Smooth muscle cell (in vitro differentiated cells): Measurements from ENCODE around the gene TMEM220. TPM values are rescaled to one million over a fixed set of nuclear protein-coding genes. Genes with fewer than 3 reads are reported as not detected.
A peak's percentile ranks its signal among the peaks of the same experiment; 100 is the strongest.

ENCODE experiments used
- DNase-seq: peaks from one replicate; lab custom pipeline; 2025; ENCODE audit not compliant: unreplicated experiment; lab: John Stamatoyannopoulos, UW
- H2AFZ ChIP-seq: fragments of 200-600 bp; sonication (generic); 2 replicates; pipeline ENCODE4 v1.6.0; 2016; ENCODE audit warnings: antibody characterized with exemption, low read depth, mild to moderate bottlenecking
- H3F3A ChIP-seq: fragments of 200-600 bp; sonication (generic); 2 replicates; pipeline ENCODE4 v1.6.0; 2017; ENCODE audit warnings: antibody characterized with exemption, low read depth
- H3K27ac ChIP-seq: fragments of 200-600 bp; sonication (generic); 2 replicates; pipeline ENCODE4 v1.5.1; 2016; ENCODE audit warnings: low read depth, mild to moderate bottlenecking
- H3K27me3 ChIP-seq: fragments of 200-600 bp; sonication (generic); 2 replicates; pipeline ENCODE4 v1.6.1; 2016; ENCODE audit warnings: low read depth, mild to moderate bottlenecking
- H3K36me3 ChIP-seq: fragments of 200-600 bp; sonication (generic); 2 replicates; pipeline ENCODE4 v1.5.1; 2016; ENCODE audit warnings: low read depth
- H3K4me1 ChIP-seq: fragments of 200-600 bp; sonication (generic); 2 replicates; pipeline ENCODE4 v1.5.1; 2016; ENCODE audit warnings: low read depth
- H3K4me2 ChIP-seq: fragments of 200-600 bp; sonication (generic); 2 replicates; pipeline ENCODE4 v1.6.0; 2016; ENCODE audit warnings: mild to moderate bottlenecking
- H3K4me3 ChIP-seq: fragments of 200-600 bp; sonication (generic); 2 replicates; pipeline ENCODE4 v1.5.1; 2016; ENCODE audit warnings: mild to moderate bottlenecking
- H3K79me2 ChIP-seq: fragments of 200-600 bp; sonication (generic); 2 replicates; pipeline ENCODE4 v1.6.0; 2016; ENCODE audit warnings: low read depth, mild to moderate bottlenecking
- H3K9ac ChIP-seq: fragments of 200-600 bp; sonication (generic); 2 replicates; pipeline ENCODE4 v1.6.0; 2016; ENCODE audit warnings: low read depth
- H3K9me3 ChIP-seq: fragments of 200-600 bp; sonication (generic); replicated peaks from 2 replicates; pipeline ENCODE4 v1.5.1; 2016; ENCODE audit warnings: low read depth
- H4K20me1 ChIP-seq: fragments of 200-600 bp; sonication (generic); 2 replicates; pipeline ENCODE4 v1.6.0; 2016; ENCODE audit warnings: low read depth
- CTCF ChIP-seq: fragments of 200-600 bp; sonication (generic); IDR thresholded peaks from 2 replicates; pipeline ENCODE4 v1.5.1; 2017; ENCODE audit warnings: borderline replicate concordance, mild to moderate bottlenecking, antibody characterized with exemption; ENCODE audit not compliant: insufficient read depth, poor library complexity, severe bottlenecking
- WGBS: methylation state at CpG from one replicate; pipeline ENCODE4 v1.1.7; 2016; ENCODE audit warnings: low lambda C conversion rate; 5-methylcytosine and 5-hydroxymethylcytosine counted together
- polyA plus RNA-seq: library from polyadenylated mRNA; unstranded; fragments of >200 nt; fragmentation: Nextera tagmentation; extraction: Ambion mirVana; gene quantifications from 2 replicates; pipeline ENCODE4 v1.2.1, GENCODE V29; 2016
- total RNA-seq: library from RNA; depleted of rRNA; stranded (reverse); fragments of >200 nt; gene quantifications from 2 replicates; pipeline ENCODE4 v1.2.3, GENCODE V29; 2014

TMEM220 gene
- total and polyA plus RNA-seq, 2 experiments from 2014 or later = 3.5 to 5.5 TPM

GRCh38 chr17:10756619-10757018 lies 26.8 kb upstream of the TMEM220 start:
- Histone ChIP-seq H3K9me3 (no peaks in the 10 kb centered on the region), H2AFZ (no peak overlapping the region), H3K79me2 (no peaks in the 10 kb centered on the region), H3K4me3 (no peak overlapping the region), H3K27ac (no peak overlapping the region), H3F3A (no peaks in the 10 kb centered on the region), H3K36me3 (no peaks in the 10 kb centered on the region), H3K4me2 (no peak overlapping the region), H3K27me3 (no peaks in the 10 kb centered on the region), H3K9ac (no peak overlapping the region), H3K4me1 (peaks cover 9% of the 10 kb centered on the region), H4K20me1 (no peaks in the 10 kb centered on the region)
- no peak for TF ChIP-seq CTCF
- 83% methylated on average over 2 of the region's 2 CpGs for WGBS
- no peak for DNase-seq

- no peaks in the 10 kb centered on the region for H3K27me3 ChIP-seq
- no peak overlapping the region for H3K4me2 ChIP-seq
- DNase-seq = no peak
- no peak overlapping the region for H3K4me3 ChIP-seq
- WGBS = 35% methylated on average over 1 of the region's 1 CpG
- H3F3A ChIP-seq = no peaks in the 10 kb centered on the region
- H3K9me3 ChIP-seq = no peaks in the 10 kb centered on the region
- no peaks in the 10 kb centered on the region for H3K36me3 ChIP-seq
- H3K27ac ChIP-seq = no peak overlapping the region
- peaks cover 9% of the 10 kb centered on the region for H3K4me1 ChIP-seq
- H3K9ac ChIP-seq = no peak overlapping the region
- TF ChIP-seq CTCF = no peak
- H2AFZ ChIP-seq = no peak overlapping the region
- H3K79me2 ChIP-seq = no peaks in the 10 kb centered on the region
- no peaks in the 10 kb centered on the region for H4K20me1 ChIP-seq
Observed at GRCh38 chr17:10756185-10756584, 26.4 kb upstream of the TMEM220 start.

- H3K4me1 ChIP-seq = peaks cover 9% of the 10 kb centered on the region
- H3K36me3 ChIP-seq = no peaks in the 10 kb centered on the region
- no peak overlapping the region for H3K27ac ChIP-seq
- H4K20me1 ChIP-seq = no peaks in the 10 kb centered on the region
- H2AFZ ChIP-seq = no peak overlapping the region
- no peak overlapping the region for H3K9ac ChIP-seq
- H3K4me3 ChIP-seq = no peak overlapping the region
- no peaks in the 10 kb centered on the region for H3F3A ChIP-seq
- no peaks in the 10 kb centered on the region for H3K9me3 ChIP-seq
- peak overlapping the region; percentile 77 for H3K4me2 ChIP-seq
- 73% methylated on average over 3 of the region's 3 CpGs for WGBS
- no peak for DNase-seq
- H3K27me3 ChIP-seq = no peaks in the 10 kb centered on the region
- TF ChIP-seq CTCF = no peak
- no peaks in the 10 kb centered on the region for H3K79me2 ChIP-seq
Observed at GRCh38 chr17:10755592-10756127, 25.8 kb upstream of the TMEM220 start.
